SH-SY5Y (cell line): Measurements from ENCODE around the gene TRIM44.

Experiments
- GATA2 ChIP-seq: IDR thresholded peaks from 2 replicates; pipeline ENCODE4 v1.6.1; 2011; ENCODE audit warnings: mild to moderate bottlenecking, low read depth, low read length
- GATA3 ChIP-seq: IDR thresholded peaks from 2 replicates; pipeline ENCODE4 v1.6.1; 2011; ENCODE audit warnings: low read depth, mild to moderate bottlenecking, low read length, moderate library complexity

DNA sequence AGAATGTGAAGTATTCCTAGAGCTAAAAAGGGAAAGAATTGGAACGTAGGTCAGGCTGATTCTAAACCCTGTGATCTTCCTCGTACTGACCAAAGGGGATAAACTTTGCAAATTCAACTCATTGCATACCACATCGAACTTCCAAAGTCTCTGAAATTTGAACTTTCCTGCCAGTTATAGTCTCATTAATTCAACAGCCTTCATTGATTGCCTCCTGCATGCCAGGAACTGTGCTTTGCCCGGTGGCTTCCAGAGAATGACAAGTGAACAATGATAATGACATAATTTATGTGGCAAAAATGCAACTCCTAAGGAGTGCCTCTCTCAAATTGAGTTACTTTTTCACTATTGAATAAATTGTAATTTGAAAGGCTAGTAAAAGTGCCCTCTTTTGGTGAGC is 173.6 kb downstream of the TRIM44 start:
- TF ChIP-seq GATA2, result no peak
- TF ChIP-seq GATA3, result no peak
